ENCODE results near the gene ATG13. TPM values are rescaled to one million over a fixed set of nuclear protein-coding genes. Genes with fewer than 3 reads are reported as not detected.
A peak's percentile ranks its signal among the peaks of the same experiment; 100 is the strongest.

The ATG13 gene
- total RNA-seq, 2 experiments from 2014 or later = 46.4 to 53.2 TPM

DNA sequence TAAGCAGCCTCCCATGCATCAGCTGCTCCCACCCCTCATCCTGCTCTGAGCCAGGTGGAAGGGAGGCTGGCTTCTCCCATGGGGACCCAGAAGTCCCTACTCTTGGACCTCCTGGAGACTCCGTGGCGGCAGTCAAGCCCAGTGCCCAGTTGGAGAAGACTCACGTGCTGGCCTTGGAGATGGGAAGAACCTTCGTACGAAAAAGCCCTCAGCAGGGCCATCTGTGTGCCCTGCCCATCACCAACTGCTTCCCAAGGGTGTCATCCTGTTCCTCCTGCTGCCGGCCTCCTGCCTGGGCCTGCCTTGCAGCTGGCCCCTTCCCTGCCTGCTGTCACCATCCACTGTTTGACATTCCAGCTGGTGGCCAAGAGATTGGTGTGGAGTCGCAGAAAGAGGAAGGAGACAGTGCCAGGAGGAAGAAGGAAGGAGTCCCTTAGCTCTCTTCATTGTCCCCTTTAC is 55.1 kb downstream of the ATG13 start:
- Histone ChIP-seq H3K9me2 (ENCODE audit: insufficient read depth, low read length) (no peaks in the 10 kb centered on the region), H3K4me1 (ENCODE audit: insufficient read depth, low read length, poor library complexity, severe bottlenecking) (peaks cover 16% of the 10 kb centered on the region), H3K4me2 (ENCODE audit: low read length) (no peak overlapping the region), H3K79me2 (ENCODE audit: insufficient read depth, low read depth, low read length) (no peaks in the 10 kb centered on the region), H3K9me3 (ENCODE audit: low read length) (no peaks in the 10 kb centered on the region), H2AFZ (ENCODE audit: low read length) (no peak overlapping the region), H3K27ac (ENCODE audit: low read depth, low read length, poor library complexity, severe bottlenecking) (no peak overlapping the region), H4K20me1 (ENCODE audit: insufficient read depth, low read length) (no peaks in the 10 kb centered on the region), H3K4me3 (ENCODE audit: low read depth, low read length, poor library complexity, severe bottlenecking) (no peak overlapping the region), H3K36me3 (ENCODE audit: insufficient read depth, low read length) (peaks cover 62% of the 10 kb centered on the region)
- CTCF ChIA-PET (ENCODE audit: unreplicated experiment) = no interaction called here
- POLR2A ChIA-PET = no interaction called here
- DNase-seq (ENCODE audit: low spot score) = no peak
- TSS peak; percentile 34 for BruUV-seq (replicated peaks)
- intact Hi-C loops (cut with micrococcal nuclease; ENCODE audit: unreplicated experiment) = no loop called here
- no peak for TF ChIP-seq EZH2phosphoT487 (IDR thresholded peaks at IDR 0.05; ENCODE audit: borderline replicate concordance, low read depth, low read length)
- TF ChIP-seq, protein P1, sequence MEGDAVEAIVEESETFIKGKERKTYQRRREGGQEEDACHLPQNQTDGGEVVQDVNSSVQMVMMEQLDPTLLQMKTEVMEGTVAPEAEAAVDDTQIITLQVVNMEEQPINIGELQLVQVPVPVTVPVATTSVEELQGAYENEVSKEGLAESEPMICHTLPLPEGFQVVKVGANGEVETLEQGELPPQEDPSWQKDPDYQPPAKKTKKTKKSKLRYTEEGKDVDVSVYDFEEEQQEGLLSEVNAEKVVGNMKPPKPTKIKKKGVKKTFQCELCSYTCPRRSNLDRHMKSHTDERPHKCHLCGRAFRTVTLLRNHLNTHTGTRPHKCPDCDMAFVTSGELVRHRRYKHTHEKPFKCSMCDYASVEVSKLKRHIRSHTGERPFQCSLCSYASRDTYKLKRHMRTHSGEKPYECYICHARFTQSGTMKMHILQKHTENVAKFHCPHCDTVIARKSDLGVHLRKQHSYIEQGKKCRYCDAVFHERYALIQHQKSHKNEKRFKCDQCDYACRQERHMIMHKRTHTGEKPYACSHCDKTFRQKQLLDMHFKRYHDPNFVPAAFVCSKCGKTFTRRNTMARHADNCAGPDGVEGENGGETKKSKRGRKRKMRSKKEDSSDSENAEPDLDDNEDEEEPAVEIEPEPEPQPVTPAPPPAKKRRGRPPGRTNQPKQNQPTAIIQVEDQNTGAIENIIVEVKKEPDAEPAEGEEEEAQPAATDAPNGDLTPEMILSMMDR (conservative IDR thresholded peaks at IDR 0.05; ENCODE audit: low read length) = no peak

DNA sequence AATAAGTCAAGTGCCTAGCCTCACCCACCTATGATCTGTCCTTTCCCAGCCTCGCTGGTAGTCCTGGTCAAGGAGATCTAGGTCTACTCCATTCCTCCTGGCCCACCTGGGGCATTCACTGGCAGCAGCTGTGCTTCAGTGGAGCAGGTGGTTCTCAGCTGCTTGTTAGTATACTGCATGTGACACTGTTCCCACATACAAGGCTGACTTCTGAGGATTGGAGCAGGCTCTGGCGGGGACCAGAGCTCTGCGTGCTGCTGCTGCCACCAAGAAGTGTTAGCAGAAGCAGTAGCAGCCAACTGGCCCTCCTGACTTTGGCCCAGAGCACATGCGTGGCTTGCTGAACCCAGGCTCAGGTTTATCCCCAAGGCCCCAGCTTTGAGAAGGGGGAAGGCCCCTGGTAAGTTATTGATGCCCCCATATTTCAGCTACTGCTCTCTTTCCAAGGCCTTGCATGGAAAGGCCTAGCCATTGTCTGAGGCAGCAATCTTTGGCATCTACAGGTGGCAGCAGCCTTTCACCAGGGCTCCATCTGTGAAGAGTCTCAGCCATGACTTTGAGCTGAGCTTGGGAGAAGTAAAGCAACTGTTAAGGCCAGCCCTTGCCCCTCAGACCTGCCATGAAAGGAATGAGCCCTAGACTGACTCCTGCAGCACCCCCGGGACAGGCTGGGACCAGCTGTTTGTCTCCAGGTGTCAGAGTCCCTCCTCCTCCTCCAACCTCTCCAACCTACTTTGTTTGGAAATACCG is 56.5 kb downstream of the ATG13 start:
- POLR2A ChIA-PET = interaction anchor here (1.0 to 1.1 kb wide), 2 partner anchors 21 to 32 kb away, joined by 3 read pairs; no protein-coding TSS in a partner anchor
- Histone ChIP-seq H4K20me1 (ENCODE audit: insufficient read depth, low read length) (no peaks in the 10 kb centered on the region), H3K4me3 (ENCODE audit: low read depth, low read length, poor library complexity, severe bottlenecking) (no peak overlapping the region), H3K4me2 (ENCODE audit: low read length) (no peak overlapping the region), H3K36me3 (ENCODE audit: insufficient read depth, low read length) (peaks cover 57% of the 10 kb centered on the region), H3K9me2 (ENCODE audit: insufficient read depth, low read length) (no peaks in the 10 kb centered on the region), H2AFZ (ENCODE audit: low read length) (no peak overlapping the region), H3K9me3 (ENCODE audit: low read length) (no peaks in the 10 kb centered on the region), H3K27ac (ENCODE audit: low read depth, low read length, poor library complexity, severe bottlenecking) (no peak overlapping the region), H3K79me2 (ENCODE audit: insufficient read depth, low read depth, low read length) (no peaks in the 10 kb centered on the region), H3K4me1 (ENCODE audit: insufficient read depth, low read length, poor library complexity, severe bottlenecking) (peaks cover 16% of the 10 kb centered on the region)
- no TSS peak for BruUV-seq (replicated peaks)
- CTCF ChIA-PET (ENCODE audit: unreplicated experiment) = no interaction called here
- TF ChIP-seq EZH2phosphoT487 (IDR thresholded peaks at IDR 0.05; ENCODE audit: borderline replicate concordance, low read depth, low read length) = no peak
- TF ChIP-seq, protein P1 (conservative IDR thresholded peaks at IDR 0.05; ENCODE audit: low read length) = no peak
- DNase-seq (ENCODE audit: low spot score) = no peak
- intact Hi-C loops (cut with micrococcal nuclease; ENCODE audit: unreplicated experiment) = no loop called here
